ENCODE measurements around the gene GPR161.

DNA sequence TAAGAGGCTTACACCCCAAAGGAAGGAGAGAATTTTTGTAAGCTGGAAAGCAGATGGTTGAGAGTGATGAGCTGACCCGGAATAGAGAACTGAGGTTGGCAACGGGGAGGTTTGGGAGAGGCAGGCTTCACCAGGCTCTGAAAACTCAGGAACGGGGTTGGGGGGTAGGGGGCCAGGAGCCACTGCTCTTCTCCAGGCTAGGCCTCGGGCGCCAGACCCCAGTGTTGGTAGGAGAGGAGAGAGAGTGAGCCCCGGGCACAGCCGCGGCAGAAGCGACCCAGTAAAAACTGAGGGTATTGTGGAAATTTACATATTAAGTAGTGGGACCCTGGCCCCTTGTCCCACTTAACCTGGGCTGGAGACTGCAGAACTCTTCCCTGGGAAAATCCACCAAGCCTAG, 45.7 kb downstream of the GPR161 start:
- TF ChIP-seq EZH2 (IDR thresholded peaks at IDR 0.05; ENCODE audit: insufficient read depth, poor library complexity, severe bottlenecking) (no peak), EZH2phosphoT487 (IDR thresholded peaks at IDR 0.05; ENCODE audit: insufficient read depth, low read depth) (no peak)
